ENCODE results near the gene MYL6. TPM values are rescaled to one million over a fixed set of nuclear protein-coding genes. Genes with fewer than 3 reads are reported as not detected.

The MYL6 gene
- total and polyA plus RNA-seq, 9 donors = 782 to 3,375 (median 1,340) TPM

GRCh38 chr12:56141946-56142784 is 16.0 kb upstream of the MYL6 start:
- Histone ChIP-seq H3K4me3 (no peak overlapping the region), H3K27ac (no peak overlapping the region), H3K36me3 (no peaks in the 10 kb centered on the region), H3K4me1 (ENCODE audit: insufficient read depth) (peaks cover 2% of the 10 kb centered on the region), H3K9me3 (no peaks in the 10 kb centered on the region), H3K27me3 (no peaks in the 10 kb centered on the region)
- no peak for DNase-seq
- TF ChIP-seq POLR2A (IDR thresholded peaks at IDR 0.05) (no peak), CTCF (IDR thresholded peaks at IDR 0.05) (no peak), EP300 (IDR thresholded peaks at IDR 0.05) (no peak)
- intact Hi-C loops (cut with DNase I) = no loop called here
- WGBS, 3 donors = 90 to 92% (median 90%) methylated on average over 19 of the region's 19 CpGs

GRCh38 chr12:56143217-56143616 is 14.9 kb upstream of the MYL6 start:
- Histone ChIP-seq H3K9me3 (no peaks in the 10 kb centered on the region), H3K4me3 (no peak overlapping the region), H3K36me3 (no peaks in the 10 kb centered on the region), H3K27me3 (no peaks in the 10 kb centered on the region), H3K27ac (no peak overlapping the region), H3K4me1 (ENCODE audit: insufficient read depth) (peaks cover 4% of the 10 kb centered on the region)
- no peak for TF ChIP-seq EP300 (IDR thresholded peaks at IDR 0.05)
- no peak for TF ChIP-seq CTCF (IDR thresholded peaks at IDR 0.05)
- no peak for TF ChIP-seq POLR2A (IDR thresholded peaks at IDR 0.05)
- no peak for DNase-seq
- intact Hi-C loops (cut with DNase I) = no loop called here
- WGBS, 3 donors = 72 to 79% (median 76%) methylated on average over 4 of the region's 4 CpGs

- no peak overlapping the region for H3K4me3 ChIP-seq
- no peaks in the 10 kb centered on the region for H3K36me3 ChIP-seq
- H3K9me3 ChIP-seq = no peaks in the 10 kb centered on the region
- intact Hi-C loops (cut with DNase I) = no loop called here
- 83 to 86% (median 84%) methylated on average over 8 of the region's 8 CpGs for WGBS, 3 donors
- no peak for DNase-seq
- no peaks in the 10 kb centered on the region for H3K27me3 ChIP-seq
- no peak overlapping the region for H3K27ac ChIP-seq
- no peak for TF ChIP-seq POLR2A (IDR thresholded peaks at IDR 0.05)
- TF ChIP-seq EP300 (IDR thresholded peaks at IDR 0.05) = no peak
- TF ChIP-seq CTCF (IDR thresholded peaks at IDR 0.05) = no peak
- H3K4me1 ChIP-seq (ENCODE audit: insufficient read depth) = peaks cover 4% of the 10 kb centered on the region
These were observed 14.3 kb upstream of the MYL6 start for GRCh38 chr12:56143870-56144269.

GRCh38 chr12:56145217-56145616 is 12.9 kb upstream of the MYL6 start:
- TF ChIP-seq CTCF (IDR thresholded peaks at IDR 0.05) (no peak), POLR2A (IDR thresholded peaks at IDR 0.05) (no peak), EP300 (IDR thresholded peaks at IDR 0.05) (no peak)
- Histone ChIP-seq H3K4me1 (ENCODE audit: insufficient read depth) (peaks cover 4% of the 10 kb centered on the region), H3K27me3 (no peaks in the 10 kb centered on the region), H3K4me3 (no peak overlapping the region), H3K9me3 (no peaks in the 10 kb centered on the region), H3K27ac (no peak overlapping the region), H3K36me3 (no peaks in the 10 kb centered on the region)
- WGBS, 3 donors = 69 to 82% (median 79%) methylated on average over 3 of the region's 3 CpGs
- intact Hi-C loops (cut with DNase I) = no loop called here
- no peak for DNase-seq

Data from ovary (tissue), 9 donors.